Measurements from ENCODE around the gene BAG2.

DNA sequence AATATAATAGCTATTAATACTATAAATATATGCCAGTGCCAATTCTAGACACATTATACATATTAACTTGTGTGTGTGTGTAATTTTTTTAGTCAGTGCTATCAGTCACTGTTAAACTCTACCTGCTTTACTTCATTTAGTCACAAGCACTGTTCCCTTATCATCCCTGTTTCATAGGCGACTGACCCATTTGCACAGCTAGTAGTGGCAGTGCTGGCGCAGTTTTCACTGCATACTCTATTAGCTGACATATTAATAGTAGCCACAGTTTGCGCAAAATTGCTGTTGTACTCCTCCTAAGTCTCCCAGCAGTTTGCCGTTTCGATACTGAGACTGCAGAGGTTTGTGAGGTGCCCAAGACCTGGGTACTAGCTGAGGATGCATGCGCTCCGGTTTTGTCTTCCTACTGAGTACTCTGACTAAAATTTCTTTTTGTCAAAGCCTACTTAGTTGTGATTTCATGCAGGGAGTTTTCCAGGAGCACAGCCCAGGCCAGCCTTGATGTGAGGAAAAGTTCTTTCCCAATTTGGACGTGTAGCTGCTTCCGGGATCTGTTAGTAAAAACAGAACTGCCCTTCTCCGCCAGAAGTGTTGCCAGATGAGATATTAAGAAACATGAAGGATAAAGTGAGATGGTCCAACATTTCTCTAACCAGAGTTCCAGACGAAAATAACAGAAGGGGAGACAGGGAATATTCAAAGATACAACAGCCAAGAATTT is 5.6 kb downstream of the BAG2 start:
- TF ChIP-seq, protein P1, sequence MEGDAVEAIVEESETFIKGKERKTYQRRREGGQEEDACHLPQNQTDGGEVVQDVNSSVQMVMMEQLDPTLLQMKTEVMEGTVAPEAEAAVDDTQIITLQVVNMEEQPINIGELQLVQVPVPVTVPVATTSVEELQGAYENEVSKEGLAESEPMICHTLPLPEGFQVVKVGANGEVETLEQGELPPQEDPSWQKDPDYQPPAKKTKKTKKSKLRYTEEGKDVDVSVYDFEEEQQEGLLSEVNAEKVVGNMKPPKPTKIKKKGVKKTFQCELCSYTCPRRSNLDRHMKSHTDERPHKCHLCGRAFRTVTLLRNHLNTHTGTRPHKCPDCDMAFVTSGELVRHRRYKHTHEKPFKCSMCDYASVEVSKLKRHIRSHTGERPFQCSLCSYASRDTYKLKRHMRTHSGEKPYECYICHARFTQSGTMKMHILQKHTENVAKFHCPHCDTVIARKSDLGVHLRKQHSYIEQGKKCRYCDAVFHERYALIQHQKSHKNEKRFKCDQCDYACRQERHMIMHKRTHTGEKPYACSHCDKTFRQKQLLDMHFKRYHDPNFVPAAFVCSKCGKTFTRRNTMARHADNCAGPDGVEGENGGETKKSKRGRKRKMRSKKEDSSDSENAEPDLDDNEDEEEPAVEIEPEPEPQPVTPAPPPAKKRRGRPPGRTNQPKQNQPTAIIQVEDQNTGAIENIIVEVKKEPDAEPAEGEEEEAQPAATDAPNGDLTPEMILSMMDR (CRISPR knock-in tag; IDR thresholded peaks at IDR 0.05), result no peak
- TF ChIP-seq ZNF263 (CRISPR knock-in tag; IDR thresholded peaks at IDR 0.05) (no peak), SATB2 (CRISPR knock-in tag; IDR thresholded peaks at IDR 0.05) (no peak), SOX6 (IDR thresholded peaks at IDR 0.05) (no peak), SOX6 (CRISPR knock-in tag; IDR thresholded peaks at IDR 0.05) (no peak), CREB1 (IDR thresholded peaks at IDR 0.05) (no peak), CREB1 (CRISPR knock-in tag; IDR thresholded peaks at IDR 0.05) (no peak)

All from HepG2 (cell line).